Fibroblast of the aortic adventitia (primary cell): ENCODE data around the gene AIRE. TPM values are rescaled to one million over a fixed set of nuclear protein-coding genes. Genes with fewer than 3 reads are reported as not detected.
A peak's percentile ranks its signal among the peaks of the same experiment; 100 is the strongest.
"Not testable (repeated sequence)": the region's sequence is repeated elsewhere in the genome, so short reads cannot be mapped to it uniquely, and the experiment has no call there.

Experiments used
- DNase-seq: peaks from one replicate; pipeline ENCODE4 v3.0.0-alpha.2; 2010; ENCODE audit warnings: low read depth
- H3K4me3 ChIP-seq: 2 replicates; pipeline ENCODE4 v1.5.1; 2011; ENCODE audit warnings: low read depth, mild to moderate bottlenecking, control low read depth, low read length, moderate library complexity
- total RNA-seq: library from RNA; depleted of rRNA; stranded (reverse); fragments of >200 nt; gene quantifications from 2 replicates; pipeline ENCODE4 v1.2.3, GENCODE V29; 2012; ENCODE audit warnings: low replicate concordance
- TF ChIP-seq, protein P1 (sequence below): IDR thresholded peaks from 2 replicates; pipeline ENCODE4 v1.5.1; 2011; ENCODE audit warnings: mild to moderate bottlenecking, low read length, control low read depth, inconsistent platforms; ENCODE audit not compliant: insufficient read depth

The AIRE gene
- total RNA-seq, 1 donor, result not detected

DNA sequence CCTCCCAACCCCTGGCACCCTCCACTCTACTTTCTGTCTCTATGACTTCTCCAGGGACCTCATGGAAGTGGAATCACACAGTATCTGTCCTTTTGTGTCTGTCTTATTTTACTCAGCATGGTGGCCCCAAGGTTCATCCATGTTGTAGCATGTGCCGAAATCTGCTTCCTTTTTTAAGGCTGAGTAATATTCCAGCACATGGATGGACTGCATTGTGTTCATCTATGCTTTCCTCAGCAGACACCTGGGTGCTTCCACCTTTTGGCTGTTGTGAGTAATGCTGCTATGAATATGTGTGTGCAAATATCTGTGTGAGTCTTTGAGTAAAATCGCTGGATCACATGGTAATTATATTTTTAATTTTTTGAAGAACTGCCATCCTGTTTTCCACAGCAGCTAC lies 12.6 kb downstream of the AIRE start:
- H3K4me3 ChIP-seq, result no peak overlapping the region
- DNase-seq, result peak; percentile 3
- TF ChIP-seq, protein P1, sequence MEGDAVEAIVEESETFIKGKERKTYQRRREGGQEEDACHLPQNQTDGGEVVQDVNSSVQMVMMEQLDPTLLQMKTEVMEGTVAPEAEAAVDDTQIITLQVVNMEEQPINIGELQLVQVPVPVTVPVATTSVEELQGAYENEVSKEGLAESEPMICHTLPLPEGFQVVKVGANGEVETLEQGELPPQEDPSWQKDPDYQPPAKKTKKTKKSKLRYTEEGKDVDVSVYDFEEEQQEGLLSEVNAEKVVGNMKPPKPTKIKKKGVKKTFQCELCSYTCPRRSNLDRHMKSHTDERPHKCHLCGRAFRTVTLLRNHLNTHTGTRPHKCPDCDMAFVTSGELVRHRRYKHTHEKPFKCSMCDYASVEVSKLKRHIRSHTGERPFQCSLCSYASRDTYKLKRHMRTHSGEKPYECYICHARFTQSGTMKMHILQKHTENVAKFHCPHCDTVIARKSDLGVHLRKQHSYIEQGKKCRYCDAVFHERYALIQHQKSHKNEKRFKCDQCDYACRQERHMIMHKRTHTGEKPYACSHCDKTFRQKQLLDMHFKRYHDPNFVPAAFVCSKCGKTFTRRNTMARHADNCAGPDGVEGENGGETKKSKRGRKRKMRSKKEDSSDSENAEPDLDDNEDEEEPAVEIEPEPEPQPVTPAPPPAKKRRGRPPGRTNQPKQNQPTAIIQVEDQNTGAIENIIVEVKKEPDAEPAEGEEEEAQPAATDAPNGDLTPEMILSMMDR, result peak; percentile 27

DNA sequence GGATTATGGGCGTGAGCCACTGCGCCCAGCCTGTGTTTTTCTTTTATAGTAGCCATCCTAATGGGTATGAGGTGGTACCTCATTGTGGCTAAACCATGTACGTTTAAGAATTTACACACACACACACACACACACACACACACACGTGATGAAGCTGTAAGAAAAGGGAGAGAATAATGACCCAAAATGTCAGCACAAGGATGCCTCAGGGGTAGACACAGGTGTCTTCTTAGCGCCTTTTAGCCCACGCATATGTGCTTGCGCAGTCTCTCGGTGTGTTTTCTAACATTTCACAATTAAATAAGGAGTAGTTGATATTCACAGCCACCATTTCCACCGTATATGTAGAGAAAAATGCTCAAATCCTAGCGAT lies 13.4 kb downstream of the AIRE start:
- DNase-seq, result peak; percentile 26
- TF ChIP-seq, protein P1, result no peak

GRCh38 chr21:44299458-44300261 lies 14.0 kb downstream of the AIRE start, which contains the start of gene PFKL:
TSS of gene PFKL (plus strand) at chr21:44300053. CDS start at chr21:44300106, 53 bp downstream.
- DNase-seq, result peak; percentile 48
- TF ChIP-seq, protein P1, result no peak
- peak within 1 kb of the TSS; percentile 82 for H3K4me3 ChIP-seq

More for the DNA sequence above, 13.4 kb downstream of the AIRE start:
- peak overlapping the region; percentile 82 for H3K4me3 ChIP-seq

DNA sequence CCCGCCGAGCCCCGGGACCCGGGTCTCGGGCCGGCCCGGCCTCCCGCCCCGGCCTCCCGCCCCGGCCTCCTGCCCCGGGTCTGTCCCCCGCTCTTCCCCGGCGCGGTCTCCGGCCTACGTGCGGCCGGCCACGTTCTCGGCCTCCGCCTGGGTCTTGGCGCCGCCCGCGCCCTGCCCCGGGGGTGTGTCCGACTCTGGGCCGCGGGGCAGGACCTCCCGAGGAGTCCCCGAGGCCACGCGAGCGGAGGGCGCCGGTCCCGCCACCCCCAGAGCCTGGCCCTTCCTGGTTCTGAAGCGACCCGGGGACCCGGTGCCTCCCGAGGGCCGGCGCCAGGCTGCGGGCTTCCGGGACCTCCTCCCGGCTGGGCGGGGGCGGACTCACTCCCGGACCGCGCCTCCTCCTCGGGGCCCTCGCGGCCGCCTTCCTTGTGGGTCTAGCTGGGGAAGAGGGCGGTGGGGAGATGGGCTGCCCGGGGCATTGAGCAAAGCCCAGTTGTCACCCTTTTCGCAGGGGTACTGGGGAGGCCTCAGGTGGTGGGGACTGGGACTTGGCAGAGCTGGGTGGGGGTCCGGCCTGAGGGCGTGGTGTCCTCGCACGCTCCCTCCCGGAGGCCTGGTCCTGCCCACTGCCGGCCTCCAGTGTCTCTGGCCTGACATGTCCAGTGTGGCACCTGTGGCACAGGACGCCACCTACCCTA lies 14.7 kb downstream of the AIRE start:
- peak; percentile 22 for DNase-seq
- TF ChIP-seq, protein P1, result no peak
- H3K4me3 ChIP-seq, result peak overlapping the region; percentile 82

GRCh38 chr21:44301141-44301540 lies 15.5 kb downstream of the AIRE start:
- no peak for DNase-seq
- TF ChIP-seq, protein P1, result no peak
- H3K4me3 ChIP-seq, result peak overlapping the region; percentile 82

GRCh38 chr21:44301961-44302406 lies 16.3 kb downstream of the AIRE start:
- no peak for DNase-seq

DNA sequence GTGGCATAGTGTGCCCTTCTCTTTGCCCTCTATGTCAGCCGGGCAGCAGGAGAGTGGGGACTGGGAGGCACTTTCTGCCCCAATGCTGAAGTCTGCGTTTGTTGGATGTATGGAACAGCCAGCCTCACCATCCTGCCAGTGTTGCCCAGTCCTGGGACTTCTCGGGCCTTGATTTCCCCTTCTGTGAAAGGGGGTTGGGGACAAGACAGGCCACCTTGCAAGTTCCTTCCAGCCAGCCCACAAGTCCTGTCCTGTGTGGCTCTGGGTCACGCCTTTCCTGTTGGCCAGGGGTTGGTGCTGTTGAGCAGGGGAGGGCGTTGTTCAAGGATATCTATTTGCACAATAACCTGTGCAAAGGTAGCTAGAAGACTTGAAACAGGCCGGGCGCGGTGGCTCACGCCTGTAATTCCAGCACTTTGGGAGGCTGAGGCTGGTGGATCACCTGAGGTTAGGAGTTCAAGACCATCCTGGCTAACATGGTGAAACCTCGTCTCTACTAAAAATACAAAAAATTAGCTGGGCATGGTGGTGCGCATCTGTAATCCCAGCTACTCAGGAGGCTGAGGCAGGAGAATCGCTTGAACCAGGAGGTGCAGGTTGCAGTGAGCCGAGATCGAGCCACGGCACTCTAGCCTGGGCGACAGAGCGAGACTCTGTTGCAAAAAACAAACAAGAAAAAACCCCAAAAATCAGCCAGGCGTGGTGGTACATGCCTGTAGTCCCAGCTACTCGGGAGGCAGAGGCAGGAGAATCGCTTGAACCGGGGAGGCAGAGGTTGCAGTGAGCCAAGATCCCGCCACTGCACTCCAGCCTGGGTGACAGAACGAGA lies 17.1 kb downstream of the AIRE start:
- not testable (repeated sequence) for DNase-seq, H3K4me3 ChIP-seq

More at GRCh38 chr21:44301961-44302406, 16.3 kb downstream of the AIRE start:
- TF ChIP-seq, protein P1, result no peak
- H3K4me3 ChIP-seq, result no peak overlapping the region
